22Rv1 (cell line): ENCODE data around the gene CORO1C.

Experiments used
- CTCF ChIP-seq: fragments of 450-650 bp; IDR thresholded peaks from 2 replicates; pipeline ENCODE4 v1.5.1; 2017; ENCODE audit warnings: mild to moderate bottlenecking
- ZFX ChIP-seq: fragments of 450-650 bp; IDR thresholded peaks from 2 replicates; pipeline ENCODE4 v1.6.1; 2017; ENCODE audit warnings: antibody characterized with exemption, borderline replicate concordance

- TF ChIP-seq CTCF, result no peak
- no peak for TF ChIP-seq ZFX
Measured at GRCh38 chr12:108765289-108765764, 34.0 kb upstream of the CORO1C start.
